ENCODE measurements around the gene TMEM19. TPM values are rescaled to one million over a fixed set of nuclear protein-coding genes. Genes with fewer than 3 reads are reported as not detected.

Gene TMEM19
- total RNA-seq, 1 experiment from 2014 or later, result 17.3 TPM

DNA sequence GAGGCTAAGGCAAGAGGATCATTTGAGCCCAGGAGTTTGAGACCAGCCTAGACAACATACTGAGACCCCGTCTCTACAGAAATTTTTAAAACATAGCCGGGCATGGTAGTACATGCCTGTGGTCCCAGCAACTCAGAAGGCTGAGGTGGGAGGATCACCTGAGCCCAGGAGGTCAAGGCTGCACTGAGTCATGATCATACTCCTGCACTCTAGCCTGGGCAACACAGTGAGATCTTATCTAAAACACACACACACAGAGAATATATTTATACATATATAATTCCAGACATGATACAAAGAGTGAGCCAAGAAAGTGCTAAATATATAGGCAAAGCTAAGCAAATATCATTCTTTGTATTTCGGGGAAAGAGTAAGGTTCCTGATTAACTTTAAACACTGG, 31.7 kb upstream of the TMEM19 start:
- Histone ChIP-seq H3K4ac (ENCODE audit: low read depth, low read length) (no peak overlapping the region), H3K79me1 (ENCODE audit: insufficient read depth, low read depth, low read length, poor library complexity, severe bottlenecking) (no peaks in the 10 kb centered on the region), H3K56ac (ENCODE audit: insufficient read length, low read depth, low read length) (no peak overlapping the region), H4K5ac (ENCODE audit: insufficient read length, low read depth, low read length) (no peak overlapping the region), H4K91ac (ENCODE audit: insufficient read length, low read depth, low read length) (no peak overlapping the region), H4K8ac (replicated peaks; ENCODE audit: insufficient read length, low read depth, low read length) (no peak overlapping the region), H2BK20ac (ENCODE audit: low read depth, low read length, poor library complexity, severe bottlenecking) (no peak overlapping the region), H3K27me3 (ENCODE audit: insufficient read depth, low read length) (no peaks in the 10 kb centered on the region), H2BK12ac (ENCODE audit: insufficient read length, low read depth, low read length) (no peak overlapping the region), H3K23ac (ENCODE audit: insufficient read length, low read depth, low read length) (no peak overlapping the region), H2BK15ac (ENCODE audit: low read depth, low read length) (no peak overlapping the region), H3K9me3 (ENCODE audit: control insufficient read depth, low read depth, low read length) (no peaks in the 10 kb centered on the region), H2BK5ac (ENCODE audit: insufficient read length, low read length) (no peak overlapping the region), H3T11ph (ENCODE audit: low read length) (no peak overlapping the region), H3K27ac (ENCODE audit: insufficient read length, low read depth, low read length) (no peak overlapping the region), H3K18ac (ENCODE audit: insufficient read length, low read depth, low read length) (no peak overlapping the region), H2BK120ac (ENCODE audit: low read depth, low read length, poor library complexity, severe bottlenecking) (no peak overlapping the region), H3K9ac (ENCODE audit: extremely low read depth, insufficient read length, low read length) (no peak overlapping the region), H2AFZ (ENCODE audit: low read length) (no peak overlapping the region), H3K79me2 (ENCODE audit: insufficient read depth, low read length) (peaks cover 3% of the 10 kb centered on the region; the same call in 1 of the 2 replicates), H3K4me2 (ENCODE audit: insufficient read depth, insufficient read length, low read length) (no peak overlapping the region), H3K23me2 (ENCODE audit: insufficient read length, low read depth, low read length, poor library complexity, severe bottlenecking) (no peaks in the 10 kb centered on the region), H4K20me1 (ENCODE audit: control insufficient read depth, insufficient read depth, insufficient read length) (no peaks in the 10 kb centered on the region), H2AK5ac (ENCODE audit: insufficient read length, low read length) (no peak overlapping the region), H3K4me1 (ENCODE audit: insufficient read depth, low read length) (no peaks in the 10 kb centered on the region), H3K14ac (ENCODE audit: insufficient read depth, low read length) (no peak overlapping the region)
- Mint-ChIP-seq H3K36me3 (ENCODE audit: insufficient read depth in 1 of 3, low read depth in 3 of 3) (peaks cover 25 to 33% (median 31%) of the 10 kb centered on the region in 3 experiments), H3K9me3 (peaks cover 0 to 2% of the 10 kb centered on the region in 2 experiments; a peak in 3 of 5 replicates), H3K4me3 (no peak overlapping the region), H3K27me3 (ENCODE audit: low read depth) (no peaks in the 10 kb centered on the region), H3K27ac (no peak overlapping the region), H3K4me1 (peaks cover 1 to 5% of the 10 kb centered on the region in 2 experiments; a peak in 3 of 4 replicates)
- TF ChIP-seq, protein P1, sequence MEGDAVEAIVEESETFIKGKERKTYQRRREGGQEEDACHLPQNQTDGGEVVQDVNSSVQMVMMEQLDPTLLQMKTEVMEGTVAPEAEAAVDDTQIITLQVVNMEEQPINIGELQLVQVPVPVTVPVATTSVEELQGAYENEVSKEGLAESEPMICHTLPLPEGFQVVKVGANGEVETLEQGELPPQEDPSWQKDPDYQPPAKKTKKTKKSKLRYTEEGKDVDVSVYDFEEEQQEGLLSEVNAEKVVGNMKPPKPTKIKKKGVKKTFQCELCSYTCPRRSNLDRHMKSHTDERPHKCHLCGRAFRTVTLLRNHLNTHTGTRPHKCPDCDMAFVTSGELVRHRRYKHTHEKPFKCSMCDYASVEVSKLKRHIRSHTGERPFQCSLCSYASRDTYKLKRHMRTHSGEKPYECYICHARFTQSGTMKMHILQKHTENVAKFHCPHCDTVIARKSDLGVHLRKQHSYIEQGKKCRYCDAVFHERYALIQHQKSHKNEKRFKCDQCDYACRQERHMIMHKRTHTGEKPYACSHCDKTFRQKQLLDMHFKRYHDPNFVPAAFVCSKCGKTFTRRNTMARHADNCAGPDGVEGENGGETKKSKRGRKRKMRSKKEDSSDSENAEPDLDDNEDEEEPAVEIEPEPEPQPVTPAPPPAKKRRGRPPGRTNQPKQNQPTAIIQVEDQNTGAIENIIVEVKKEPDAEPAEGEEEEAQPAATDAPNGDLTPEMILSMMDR (conservative IDR thresholded peaks at IDR 0.05), result no peak
- DNase-seq, result no peak
- no CpG with 5 or more reads among the region's 3 CpGs for WGBS (ENCODE audit: extremely low coverage, insufficient read length, low lambda C conversion rate)
